ENCODE results near the gene COL27A1. TPM values are rescaled to one million over a fixed set of nuclear protein-coding genes. Genes with fewer than 3 reads are reported as not detected.

COL27A1 gene
- total and polyA plus RNA-seq, 2 donors (not counting 3 experiments of a cell fraction or from before 2014, with no cell fraction given) = 14.7 to 49.1 TPM

DNA sequence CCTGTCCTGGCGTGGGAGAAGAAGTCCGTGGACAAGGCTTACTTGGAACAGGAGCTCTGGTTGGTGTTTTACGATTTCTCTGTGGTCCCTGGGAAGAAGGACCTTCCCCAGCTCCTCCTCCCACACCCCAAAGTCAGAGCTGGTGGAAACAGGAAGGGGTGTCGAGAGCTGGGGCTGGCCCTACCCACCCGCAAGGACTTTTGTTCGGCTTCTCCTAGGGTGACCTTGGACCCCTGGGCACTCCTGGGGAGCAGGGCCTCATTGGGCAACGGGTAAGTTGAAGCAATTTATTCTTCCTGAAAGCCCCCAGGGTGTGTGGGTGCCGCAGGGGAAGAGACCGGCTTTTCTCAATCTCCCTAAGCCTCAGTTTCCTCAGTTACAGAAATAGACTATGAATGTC is 113.7 kb downstream of the COL27A1 start:
- POLR2A ChIA-PET = no interaction called here
- H3K9me3 ChIP-seq (replicated peaks; ENCODE audit: control insufficient read depth, insufficient read depth, low read length) = no peaks in the 10 kb centered on the region
- dilution Hi-C loops (cut with MboI; ENCODE audit: extremely low pct_ligation_motif_present, low sequenced_read_pairs) = no loop called here
- no peak overlapping the region for H3K27ac ChIP-seq (ENCODE audit: insufficient read depth, low read depth, low read length)
- no peaks in the 10 kb centered on the region for H3K4me1 ChIP-seq (ENCODE audit: control insufficient read depth, extremely low read depth, insufficient read depth, low read length)
- DNase-seq (ENCODE audit: low read depth, low spot score) (no peak), FAIRE-seq (no peak)
- TF ChIP-seq EZH2 (IDR thresholded peaks at IDR 0.05; ENCODE audit: borderline replicate concordance, low read depth, low read length, severe bottlenecking) = no peak
- TF ChIP-seq, protein P1, sequence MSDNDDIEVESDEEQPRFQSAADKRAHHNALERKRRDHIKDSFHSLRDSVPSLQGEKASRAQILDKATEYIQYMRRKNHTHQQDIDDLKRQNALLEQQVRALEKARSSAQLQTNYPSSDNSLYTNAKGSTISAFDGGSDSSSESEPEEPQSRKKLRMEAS (IDR thresholded peaks at IDR 0.05; ENCODE audit: insufficient read depth, insufficient read length) = no peak
- no peak for TF ChIP-seq POLR2A (IDR thresholded peaks at IDR 0.05; ENCODE audit: low read depth, low read length)
- no peaks in the 10 kb centered on the region for H3K9me1 ChIP-seq (replicated peaks; ENCODE audit: control insufficient read depth, extremely low read depth, insufficient read depth, low read length)
- intact Hi-C loops (cut with micrococcal nuclease) = no loop called here
- CTCF ChIA-PET = interaction anchor here (1.0 to 8.9 kb wide), 4 partner anchors 12 to 187 kb away, joined by 3 to 83 read pairs (median 19); no protein-coding TSS in a partner anchor
- no peak overlapping the region for H3K9ac ChIP-seq (replicated peaks; ENCODE audit: extremely low read depth, insufficient read depth, low read length)
- no peaks in the 10 kb centered on the region for H3K79me2 ChIP-seq (ENCODE audit: control insufficient read depth, insufficient read depth, low read length)
- H3K4me3 ChIP-seq (replicated peaks in 1 of 3; ENCODE audit: insufficient read depth in 1 of 3, low read depth in 1 of 3, low read length in 3 of 3) = no peak overlapping the region
- H2AFZ ChIP-seq (ENCODE audit: low read depth, low read length) = no peak overlapping the region
- BruUV-seq (replicated peaks) = no TSS peak
- H4K20me1 ChIP-seq (replicated peaks; ENCODE audit: control insufficient read depth, extremely low read depth, insufficient read depth, low read length) = no peaks in the 10 kb centered on the region
- no peak overlapping the region for H3K4me2 ChIP-seq (ENCODE audit: insufficient read depth, low read length)
- no peaks in the 10 kb centered on the region for H3K27me3 ChIP-seq (ENCODE audit: control insufficient read depth in 2 of 2, insufficient read depth in 2 of 2, low read length in 2 of 2)
- H3K36me3 ChIP-seq (ENCODE audit: control insufficient read depth in 2 of 2, extremely low read depth in 1 of 2, insufficient read depth in 2 of 2, low read length in 2 of 2) = no peaks in the 10 kb centered on the region

DNA sequence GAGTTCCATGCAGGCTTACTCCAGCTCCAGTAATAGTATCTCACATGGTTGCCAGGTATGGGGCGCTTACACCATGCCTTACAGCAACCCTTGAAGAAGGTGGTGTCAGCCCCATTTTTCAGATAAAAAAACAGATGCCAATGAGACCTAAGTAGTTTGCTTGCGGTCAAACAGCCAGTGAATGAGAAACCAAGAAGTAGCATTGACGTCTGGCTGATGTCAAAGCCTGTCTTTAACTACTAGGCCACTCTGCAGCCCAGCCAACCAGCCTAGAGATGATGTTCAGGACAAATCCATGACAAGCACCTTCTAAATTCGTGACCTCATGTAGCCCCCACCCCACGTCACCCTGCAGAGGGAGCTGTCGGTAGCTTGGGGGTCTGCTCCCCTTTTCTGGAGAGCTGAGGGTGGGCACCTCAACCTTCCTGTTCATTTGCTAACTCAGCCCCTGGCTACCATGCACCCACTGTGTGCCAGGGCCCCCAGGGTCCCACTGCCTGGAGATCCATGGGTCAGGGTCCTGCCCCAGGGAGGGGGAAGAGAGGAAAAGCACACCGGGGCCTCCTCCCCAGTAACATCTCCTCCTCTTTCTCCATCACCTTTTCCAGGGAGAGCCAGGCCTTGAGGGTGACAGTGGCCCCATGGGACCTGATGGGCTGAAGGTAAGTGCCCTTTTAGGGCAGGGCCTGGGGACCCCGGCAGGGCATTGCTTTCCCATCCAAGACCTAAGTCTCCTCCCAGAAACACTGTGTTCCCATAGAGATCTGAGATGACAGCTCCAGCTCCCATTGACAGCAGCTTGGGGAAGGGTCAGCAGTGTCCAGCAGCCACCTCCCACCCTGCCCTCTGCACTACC is 115.0 kb downstream of the COL27A1 start:
- intact Hi-C loops (cut with micrococcal nuclease) = no loop called here
- no TSS peak for BruUV-seq (replicated peaks)
- no peak for FAIRE-seq
- Histone ChIP-seq H3K27ac (ENCODE audit: insufficient read depth, low read depth, low read length) (no peak overlapping the region), H3K36me3 (ENCODE audit: control insufficient read depth in 2 of 2, extremely low read depth in 1 of 2, insufficient read depth in 2 of 2, low read length in 2 of 2) (no peaks in the 10 kb centered on the region), H3K4me3 (replicated peaks in 1 of 3; ENCODE audit: insufficient read depth in 1 of 3, low read depth in 1 of 3, low read length in 3 of 3) (no peak overlapping the region), H3K4me1 (ENCODE audit: control insufficient read depth, extremely low read depth, insufficient read depth, low read length) (no peaks in the 10 kb centered on the region), H3K9ac (replicated peaks; ENCODE audit: extremely low read depth, insufficient read depth, low read length) (no peak overlapping the region), H2AFZ (ENCODE audit: low read depth, low read length) (no peak overlapping the region), H3K9me3 (replicated peaks; ENCODE audit: control insufficient read depth, insufficient read depth, low read length) (no peaks in the 10 kb centered on the region), H4K20me1 (replicated peaks; ENCODE audit: control insufficient read depth, extremely low read depth, insufficient read depth, low read length) (no peaks in the 10 kb centered on the region), H3K79me2 (ENCODE audit: control insufficient read depth, insufficient read depth, low read length) (no peaks in the 10 kb centered on the region), H3K27me3 (ENCODE audit: control insufficient read depth in 2 of 2, insufficient read depth in 2 of 2, low read length in 2 of 2) (no peaks in the 10 kb centered on the region), H3K9me1 (replicated peaks; ENCODE audit: control insufficient read depth, extremely low read depth, insufficient read depth, low read length) (no peaks in the 10 kb centered on the region), H3K4me2 (ENCODE audit: insufficient read depth, low read length) (no peak overlapping the region)
- CTCF ChIA-PET = interaction anchor here (0.8 to 8.9 kb wide), 4 partner anchors 21 to 188 kb away, joined by 5 to 83 read pairs (median 15); partner anchors contain the start of gene COL27A1
- no peak for DNase-seq (ENCODE audit: low read depth, low spot score)
- POLR2A ChIA-PET = no interaction called here
- TF ChIP-seq, protein P1 (IDR thresholded peaks at IDR 0.05; ENCODE audit: insufficient read depth, insufficient read length) = no peak
- TF ChIP-seq POLR2A (IDR thresholded peaks at IDR 0.05; ENCODE audit: low read depth, low read length) (no peak), FOS (IDR thresholded peaks at IDR 0.05; ENCODE audit: borderline replicate concordance, insufficient read depth, low read length) (no peak), POLR2AphosphoS5 (IDR thresholded peaks at IDR 0.05; ENCODE audit: insufficient read depth, low read depth, low read length) (no peak), JUN (IDR thresholded peaks at IDR 0.05; ENCODE audit: borderline replicate concordance, insufficient read depth, insufficient read length, low read depth) (no peak), GATA2 (IDR thresholded peaks at IDR 0.05; ENCODE audit: insufficient read depth, insufficient read length, low read depth, low read length) (no peak), MYC (IDR thresholded peaks at IDR 0.05; ENCODE audit: low read depth, low read length) (no peak), EZH2 (IDR thresholded peaks at IDR 0.05; ENCODE audit: borderline replicate concordance, low read depth, low read length, severe bottlenecking) (no peak)
- TF ChIP-seq, protein P2, sequence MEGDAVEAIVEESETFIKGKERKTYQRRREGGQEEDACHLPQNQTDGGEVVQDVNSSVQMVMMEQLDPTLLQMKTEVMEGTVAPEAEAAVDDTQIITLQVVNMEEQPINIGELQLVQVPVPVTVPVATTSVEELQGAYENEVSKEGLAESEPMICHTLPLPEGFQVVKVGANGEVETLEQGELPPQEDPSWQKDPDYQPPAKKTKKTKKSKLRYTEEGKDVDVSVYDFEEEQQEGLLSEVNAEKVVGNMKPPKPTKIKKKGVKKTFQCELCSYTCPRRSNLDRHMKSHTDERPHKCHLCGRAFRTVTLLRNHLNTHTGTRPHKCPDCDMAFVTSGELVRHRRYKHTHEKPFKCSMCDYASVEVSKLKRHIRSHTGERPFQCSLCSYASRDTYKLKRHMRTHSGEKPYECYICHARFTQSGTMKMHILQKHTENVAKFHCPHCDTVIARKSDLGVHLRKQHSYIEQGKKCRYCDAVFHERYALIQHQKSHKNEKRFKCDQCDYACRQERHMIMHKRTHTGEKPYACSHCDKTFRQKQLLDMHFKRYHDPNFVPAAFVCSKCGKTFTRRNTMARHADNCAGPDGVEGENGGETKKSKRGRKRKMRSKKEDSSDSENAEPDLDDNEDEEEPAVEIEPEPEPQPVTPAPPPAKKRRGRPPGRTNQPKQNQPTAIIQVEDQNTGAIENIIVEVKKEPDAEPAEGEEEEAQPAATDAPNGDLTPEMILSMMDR (IDR thresholded peaks at IDR 0.05; ENCODE audit: extremely low read depth in 1 of 2, insufficient read depth in 1 of 2, low read depth in 1 of 2, low read length in 2 of 2) = no peak
- dilution Hi-C loops (cut with MboI; ENCODE audit: extremely low pct_ligation_motif_present, low sequenced_read_pairs) = no loop called here

All from endothelial cell of umbilical vein (primary cell).